ENCODE results near the gene ZSCAN1. TPM values are rescaled to one million over a fixed set of nuclear protein-coding genes. Genes with fewer than 3 reads are reported as not detected.

ZSCAN1 gene
- total and polyA plus RNA-seq, 2 of the 4 experiments (the other 2 are of a cell fraction) = not detected

DNA sequence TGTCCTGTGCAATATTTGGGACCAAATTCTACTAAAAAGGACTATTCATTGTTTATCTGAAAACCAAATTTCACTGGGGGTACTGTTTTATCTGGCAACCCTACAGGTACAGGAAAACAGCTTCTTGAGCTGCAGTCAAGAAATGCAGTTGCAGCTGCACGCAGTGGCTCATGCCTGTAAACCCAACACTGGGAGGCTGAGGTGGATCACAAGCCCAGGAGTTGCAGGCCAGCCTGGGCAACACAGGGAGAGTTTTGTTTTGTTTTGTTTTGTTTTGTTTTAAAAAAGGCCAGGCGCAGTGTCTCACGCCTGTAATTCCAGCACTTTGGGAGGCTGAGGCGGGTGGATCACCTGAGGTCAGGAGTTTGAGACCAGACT is 11.6 kb upstream of the ZSCAN1 start:
- DNase-seq = no peak
- dilution Hi-C loops (cut with HindIII; ENCODE audit: low sequenced_read_pairs, unreplicated experiment) (no loop called here), in situ Hi-C loops (cut with MboI; ENCODE audit: low sequenced_read_pairs) (no loop called here), intact Hi-C loops (cut with micrococcal nuclease) (loop anchor here (1.0 kb wide), 1 partner anchor 133 kb away; no protein-coding TSS in a partner anchor)
- H3K9ac ChIP-seq (ENCODE audit: low read depth, low read length) = no peak overlapping the region
- no peaks in the 10 kb centered on the region for H3K4me1 ChIP-seq (ENCODE audit: control insufficient read depth, insufficient read depth, low read length)
- no peak overlapping the region for H3K4me3 ChIP-seq (ENCODE audit: insufficient read depth, low read depth, low read length)
- no peak overlapping the region for H2BK5ac ChIP-seq (ENCODE audit: low read depth, low read length, poor library complexity, severe bottlenecking)
- H3K79me1 ChIP-seq (ENCODE audit: low read depth in 1 of 2, low read length in 2 of 2) = no peaks in the 10 kb centered on the region
- no peak for TF ChIP-seq POLR2A (IDR thresholded peaks at IDR 0.05; ENCODE audit: low read depth, low read length)
- TF ChIP-seq RCOR1 (IDR thresholded peaks at IDR 0.05; ENCODE audit: insufficient replicate concordance, low read length) = no peak
- TF ChIP-seq, protein P1, sequence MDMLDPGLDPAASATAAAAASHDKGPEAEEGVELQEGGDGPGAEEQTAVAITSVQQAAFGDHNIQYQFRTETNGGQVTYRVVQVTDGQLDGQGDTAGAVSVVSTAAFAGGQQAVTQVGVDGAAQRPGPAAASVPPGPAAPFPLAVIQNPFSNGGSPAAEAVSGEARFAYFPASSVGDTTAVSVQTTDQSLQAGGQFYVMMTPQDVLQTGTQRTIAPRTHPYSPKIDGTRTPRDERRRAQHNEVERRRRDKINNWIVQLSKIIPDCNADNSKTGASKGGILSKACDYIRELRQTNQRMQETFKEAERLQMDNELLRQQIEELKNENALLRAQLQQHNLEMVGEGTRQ (IDR thresholded peaks at IDR 0.05; ENCODE audit: low read depth, low read length) = no peak
- no peak for TF ChIP-seq BHLHE40 (IDR thresholded peaks at IDR 0.05; ENCODE audit: low read depth, low read length)
- no peak for TF ChIP-seq NFE2L2 (IDR thresholded peaks at IDR 0.05; ENCODE audit: low read depth, low read length)
- TF ChIP-seq MXI1 (IDR thresholded peaks at IDR 0.05; ENCODE audit: borderline replicate concordance, low read depth, low read length) = no peak
- TF ChIP-seq MAFK (IDR thresholded peaks at IDR 0.05; ENCODE audit: low read depth, low read length) = no peak
- no peak for TF ChIP-seq MAZ (IDR thresholded peaks at IDR 0.05; ENCODE audit: borderline replicate concordance, low read depth, low read length)
- TF ChIP-seq, protein P2, sequence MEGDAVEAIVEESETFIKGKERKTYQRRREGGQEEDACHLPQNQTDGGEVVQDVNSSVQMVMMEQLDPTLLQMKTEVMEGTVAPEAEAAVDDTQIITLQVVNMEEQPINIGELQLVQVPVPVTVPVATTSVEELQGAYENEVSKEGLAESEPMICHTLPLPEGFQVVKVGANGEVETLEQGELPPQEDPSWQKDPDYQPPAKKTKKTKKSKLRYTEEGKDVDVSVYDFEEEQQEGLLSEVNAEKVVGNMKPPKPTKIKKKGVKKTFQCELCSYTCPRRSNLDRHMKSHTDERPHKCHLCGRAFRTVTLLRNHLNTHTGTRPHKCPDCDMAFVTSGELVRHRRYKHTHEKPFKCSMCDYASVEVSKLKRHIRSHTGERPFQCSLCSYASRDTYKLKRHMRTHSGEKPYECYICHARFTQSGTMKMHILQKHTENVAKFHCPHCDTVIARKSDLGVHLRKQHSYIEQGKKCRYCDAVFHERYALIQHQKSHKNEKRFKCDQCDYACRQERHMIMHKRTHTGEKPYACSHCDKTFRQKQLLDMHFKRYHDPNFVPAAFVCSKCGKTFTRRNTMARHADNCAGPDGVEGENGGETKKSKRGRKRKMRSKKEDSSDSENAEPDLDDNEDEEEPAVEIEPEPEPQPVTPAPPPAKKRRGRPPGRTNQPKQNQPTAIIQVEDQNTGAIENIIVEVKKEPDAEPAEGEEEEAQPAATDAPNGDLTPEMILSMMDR (conservative IDR thresholded peaks at IDR 0.05; ENCODE audit: low read depth, low read length) = no peak
- no peak for TF ChIP-seq FOS (IDR thresholded peaks at IDR 0.05; ENCODE audit: low read depth, low read length)
- no peak for TF ChIP-seq SMC3 (IDR thresholded peaks at IDR 0.05; ENCODE audit: low read depth, low read length)
- no peak for TF ChIP-seq RAD21 (IDR thresholded peaks at IDR 0.05; ENCODE audit: low read length)
- no peak for TF ChIP-seq RFX5 (IDR thresholded peaks at IDR 0.05; ENCODE audit: low read depth, low read length)
- no peak for TF ChIP-seq CHD1 (IDR thresholded peaks at IDR 0.05; ENCODE audit: low read depth, low read length)
- H3K56ac ChIP-seq (ENCODE audit: extremely low read depth, insufficient read depth, low read length) = no peak overlapping the region
- H2AK9ac ChIP-seq (replicated peaks; ENCODE audit: low read depth, low read length, poor library complexity) = no peak overlapping the region
- H3K27ac ChIP-seq (ENCODE audit: insufficient read depth, low read length) = no peak overlapping the region
- H3K23ac ChIP-seq (ENCODE audit: low read depth, low read length) = no peak overlapping the region
- BruUV-seq (replicated peaks) = no TSS peak
- WGBS, 2 experiments (ENCODE audit: extremely low coverage in 2 of 2, insufficient read length in 1 of 2) = 0% methylated on average over 1 of the region's 4 CpGs; no CpG with 5 or more reads in 1 of the 2 experiments
- H3K36me3 ChIP-seq (ENCODE audit: control insufficient read depth, insufficient read depth, low read length) = no peaks in the 10 kb centered on the region
- H3K9me1 ChIP-seq (ENCODE audit: insufficient read depth, low read length) = no peaks in the 10 kb centered on the region
- no peak overlapping the region for H3K4ac ChIP-seq (ENCODE audit: low read depth, low read length)
- ATAC-seq (ENCODE audit: low read depth) = no peak
- H4K8ac ChIP-seq (ENCODE audit: low read depth in 2 of 2, low read length in 2 of 2) = no peak overlapping the region
- H4K5ac ChIP-seq (ENCODE audit: low read depth, low read length) = no peak overlapping the region
- H3K18ac ChIP-seq (ENCODE audit: low read depth, low read length) = no peak overlapping the region
- H2AFZ ChIP-seq (replicated peaks; ENCODE audit: low read length, poor library complexity) = no peak overlapping the region
- CTCF ChIA-PET = no interaction called here
- no peak overlapping the region for H4K91ac ChIP-seq (ENCODE audit: insufficient read depth, low read depth, low read length)
- no peaks in the 10 kb centered on the region for H4K20me1 ChIP-seq (ENCODE audit: insufficient read depth, low read length)
- peaks cover 32% of the 10 kb centered on the region for H3K9me3 ChIP-seq (ENCODE audit: control insufficient read depth, insufficient read depth, low read length)
- H2BK20ac ChIP-seq (ENCODE audit: low read depth, low read length) = no peak overlapping the region
- no peaks in the 10 kb centered on the region for H3K27me3 ChIP-seq (ENCODE audit: control insufficient read depth, insufficient read depth, low read length)
- no peak overlapping the region for H2BK15ac ChIP-seq (ENCODE audit: low read depth, low read length)
- H2AK5ac ChIP-seq (ENCODE audit: low read depth, low read length) = no peak overlapping the region
- POLR2A ChIA-PET (ENCODE audit: unreplicated experiment) = no interaction called here
- no peak overlapping the region for H3K4me2 ChIP-seq (ENCODE audit: low read depth, low read length)
- no peak overlapping the region for H3K14ac ChIP-seq (replicated peaks; ENCODE audit: low read depth, low read length)
- no peak overlapping the region for H2BK120ac ChIP-seq (ENCODE audit: low read depth, low read length)
